Right forelimb (tissue), 1 donor: ENCODE results near the gene ITFG1.

Experiments
- DNase-seq: peaks from one replicate; pipeline ENCODE4 v3.0.0-alpha.2; 2018

Gene ITFG1

DNA sequence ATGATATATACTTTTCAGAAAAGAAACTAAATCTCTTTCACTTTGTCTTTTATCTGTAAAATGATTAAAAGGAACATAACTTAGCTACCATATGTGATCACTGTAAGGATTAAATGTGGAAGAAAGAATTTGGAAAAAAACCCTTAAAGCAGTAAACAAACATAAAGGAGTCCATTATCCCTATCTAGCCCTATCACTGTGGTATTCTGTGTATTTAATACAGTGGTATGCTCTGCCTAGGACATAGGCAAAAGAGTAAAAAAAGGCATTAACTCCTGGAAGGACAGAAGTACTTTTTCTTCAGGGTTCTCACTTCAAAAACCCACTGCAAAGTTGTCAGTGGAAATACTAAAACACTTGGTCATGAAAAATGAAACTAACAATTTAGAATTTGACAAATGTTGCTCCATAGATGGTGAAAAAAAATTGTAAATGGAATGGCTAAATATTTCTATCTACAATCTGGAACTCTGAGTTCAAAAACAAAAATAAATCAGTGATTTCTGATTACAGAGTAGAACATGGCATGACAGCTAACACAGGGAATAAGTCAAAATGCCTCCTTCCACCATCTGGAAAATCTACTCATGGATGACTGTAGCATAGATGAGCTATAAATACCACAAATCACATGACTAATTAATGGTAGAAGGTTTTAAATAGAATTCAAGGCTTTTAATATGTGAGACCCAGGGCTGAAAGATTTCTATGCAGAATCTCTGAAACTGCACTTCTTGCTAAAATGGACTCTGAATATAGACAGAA, 140.1 kb downstream of the ITFG1 start:
- DNase-seq, result no peak

DNA sequence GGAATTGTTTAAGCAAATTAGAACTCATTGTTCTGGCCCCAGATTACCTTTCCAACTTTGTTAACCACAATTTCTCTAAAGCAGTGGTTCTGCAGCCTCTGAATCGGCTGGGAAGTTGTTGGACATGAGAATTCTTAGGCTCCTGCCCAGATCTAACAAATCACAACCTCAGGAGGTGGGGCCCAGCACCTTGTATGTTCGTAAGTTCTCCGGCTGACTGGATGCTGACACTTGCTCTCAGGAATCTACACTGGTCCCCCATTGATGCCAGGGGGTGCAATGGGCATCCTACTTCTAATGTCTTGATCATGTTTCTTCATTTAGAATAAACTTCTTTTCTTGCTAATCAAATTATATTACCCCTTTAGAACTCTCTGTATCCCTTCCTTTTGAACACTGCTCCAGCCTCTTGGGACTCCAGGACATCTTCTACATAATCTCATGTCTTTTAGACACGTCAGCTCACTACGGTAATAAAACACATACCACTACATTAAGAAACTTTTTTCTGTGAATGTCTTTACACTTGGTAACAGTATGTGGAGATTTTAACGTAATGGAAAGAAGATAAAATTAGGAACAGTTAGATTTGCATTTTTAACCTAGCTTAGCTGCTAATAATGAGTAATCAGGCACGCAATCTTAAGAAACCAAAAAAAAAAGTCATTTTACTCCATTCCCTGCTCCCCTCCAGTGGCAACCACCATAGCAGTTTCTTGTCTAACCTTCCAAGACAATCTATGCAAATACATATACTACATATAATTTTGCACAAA, 143.2 kb downstream of the ITFG1 start:
- DNase-seq, result no peak

DNA sequence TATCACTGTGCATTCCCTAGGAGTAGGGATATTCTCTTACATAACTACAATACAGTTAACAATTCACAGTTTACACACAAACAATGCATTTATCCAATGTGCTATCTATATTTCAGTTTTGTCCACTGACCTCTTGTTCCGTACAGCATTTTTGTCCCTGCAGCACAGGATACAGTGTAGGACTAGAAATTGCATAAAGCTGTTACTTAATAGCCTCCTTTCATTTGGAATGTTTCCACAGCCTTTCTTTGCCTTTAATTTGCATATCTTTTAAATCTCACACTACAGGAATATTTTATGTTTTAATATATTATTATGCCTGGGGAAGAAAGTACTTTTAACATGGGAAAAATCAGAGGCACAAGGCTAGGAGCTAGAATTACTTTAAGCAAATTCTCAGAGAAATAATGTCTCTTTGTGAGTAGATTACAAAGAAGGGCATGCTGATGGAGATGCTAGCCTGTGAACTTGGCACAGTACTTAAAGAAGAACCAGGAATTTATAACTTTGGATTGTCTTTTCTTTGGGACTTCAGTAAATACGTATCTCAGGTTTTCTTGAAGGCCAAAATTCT, 144.3 kb downstream of the ITFG1 start:
- no peak for DNase-seq

DNA sequence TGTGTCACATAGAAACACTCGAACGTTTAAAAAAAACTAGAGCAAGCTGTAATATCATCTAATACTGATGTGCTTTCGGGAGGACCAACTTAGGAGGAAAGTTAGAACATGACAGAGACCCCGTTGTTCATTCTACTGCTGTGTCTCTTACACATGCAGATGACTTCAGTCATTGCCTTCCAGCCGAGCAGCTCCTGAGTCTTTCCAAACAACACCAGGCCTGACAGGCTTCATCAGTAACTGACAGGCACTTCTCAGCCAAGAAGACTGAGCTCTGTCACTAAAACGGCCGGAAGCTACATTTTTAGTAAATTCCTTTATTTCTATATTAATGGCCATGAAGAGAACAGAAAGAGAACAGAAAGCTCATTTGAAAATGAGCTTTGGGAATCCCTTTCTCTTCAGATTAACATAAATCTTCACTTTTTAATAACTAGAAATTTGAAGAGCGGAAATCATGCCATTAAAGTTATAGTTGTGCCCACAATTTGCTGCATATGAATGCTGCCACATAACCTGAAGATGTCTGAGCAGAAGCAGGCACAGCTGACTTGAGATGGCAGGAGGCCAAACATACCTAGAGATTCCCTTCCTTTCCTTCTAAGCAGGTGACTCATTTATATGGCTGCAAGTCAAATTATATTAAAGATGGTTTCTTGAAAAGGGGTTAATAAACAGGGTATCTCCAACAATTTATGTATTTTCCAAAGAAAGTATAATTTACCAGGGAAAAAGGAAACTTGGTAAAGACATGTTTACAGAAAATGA, 148.9 kb downstream of the ITFG1 start:
- DNase-seq, result no peak

DNA sequence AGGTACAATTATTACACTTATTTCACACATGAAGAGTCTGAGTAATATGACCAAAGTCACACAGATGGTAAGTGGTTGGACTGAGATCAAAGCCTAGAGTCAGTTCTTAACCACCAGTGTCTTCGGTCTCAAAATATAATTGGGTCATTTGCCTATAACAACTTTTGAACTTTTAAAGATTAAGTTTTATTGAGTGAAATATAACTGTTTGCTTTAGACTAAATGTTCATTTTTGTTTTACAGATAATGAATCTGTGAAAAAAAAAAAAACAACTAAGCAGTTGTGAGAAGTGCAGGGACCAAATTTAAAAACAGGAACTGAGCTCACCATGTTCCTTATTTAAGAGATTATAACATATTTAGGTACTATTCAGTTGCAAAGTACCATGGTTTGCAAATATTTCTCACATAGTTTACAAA, 150.1 kb downstream of the ITFG1 start:
- DNase-seq, result no peak

DNA sequence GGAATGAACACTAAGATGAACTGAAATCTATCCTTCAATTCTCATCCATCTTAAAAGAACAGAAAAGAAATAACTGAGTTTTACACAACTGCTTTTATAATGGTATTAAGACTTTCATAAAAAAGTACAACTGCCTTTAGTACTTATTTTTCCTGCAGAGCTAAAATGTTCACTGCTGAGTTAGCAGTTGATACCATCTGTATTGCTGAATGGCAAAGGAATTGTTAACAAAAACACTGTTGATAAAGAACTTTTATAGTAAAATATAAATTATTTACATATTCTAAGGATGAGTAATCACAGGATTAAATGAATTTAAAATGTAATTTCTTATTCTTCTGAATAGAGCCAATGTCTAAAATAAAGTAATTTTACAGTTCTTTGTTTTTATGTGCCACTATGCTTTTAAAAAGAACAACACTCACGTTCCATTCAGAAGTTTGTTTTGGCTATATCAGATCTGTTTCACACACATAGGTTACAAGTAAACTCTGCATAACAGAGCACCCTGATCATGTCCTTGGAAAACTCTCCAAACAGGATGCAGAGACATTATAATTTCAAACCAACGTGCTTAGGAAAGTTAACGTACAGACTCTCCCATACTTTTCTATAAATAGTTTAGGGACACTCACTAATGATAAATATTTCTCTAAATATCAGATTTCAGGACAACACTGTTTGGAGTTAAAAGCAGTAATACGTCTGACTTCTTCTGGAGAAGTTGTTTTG, 151.1 kb downstream of the ITFG1 start:
- no peak for DNase-seq

DNA sequence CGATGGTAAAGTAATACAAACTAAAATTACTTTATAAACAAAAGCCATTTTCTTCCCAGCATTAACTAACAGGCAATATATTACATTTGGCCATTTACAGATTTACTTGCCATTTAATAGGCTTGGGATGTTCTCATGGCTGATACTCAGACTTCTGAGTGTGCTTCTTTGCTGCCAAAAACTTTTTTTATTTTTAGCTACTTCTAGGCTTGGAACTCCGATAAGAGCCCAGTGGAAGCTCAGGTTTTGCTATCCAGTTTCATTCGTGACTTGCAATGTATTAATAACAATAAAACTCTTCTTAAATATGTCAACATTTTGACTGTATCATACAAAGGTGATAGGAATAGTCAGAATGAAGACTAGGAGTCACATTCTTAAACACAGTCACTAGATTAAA, 152.3 kb downstream of the ITFG1 start:
- no peak for DNase-seq

DNA sequence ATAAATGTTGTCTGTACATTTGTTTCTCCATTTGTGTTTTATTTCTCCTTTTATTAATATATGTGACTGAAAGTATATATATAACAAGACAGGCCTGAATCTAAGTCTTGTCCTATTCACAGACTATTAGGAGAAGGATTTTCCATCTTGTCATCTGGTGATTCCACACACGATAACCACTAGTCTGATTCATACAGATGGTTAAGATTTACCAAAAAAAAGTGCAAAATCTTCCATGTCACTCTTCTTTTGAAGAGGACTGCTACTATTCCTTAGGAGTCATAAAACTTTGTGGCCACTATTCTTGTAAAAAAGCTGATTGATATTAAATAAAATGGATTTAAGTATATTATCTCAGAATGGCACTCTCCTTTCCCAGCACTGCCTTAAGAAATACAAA, 156.3 kb downstream of the ITFG1 start:
- no peak for DNase-seq

DNA sequence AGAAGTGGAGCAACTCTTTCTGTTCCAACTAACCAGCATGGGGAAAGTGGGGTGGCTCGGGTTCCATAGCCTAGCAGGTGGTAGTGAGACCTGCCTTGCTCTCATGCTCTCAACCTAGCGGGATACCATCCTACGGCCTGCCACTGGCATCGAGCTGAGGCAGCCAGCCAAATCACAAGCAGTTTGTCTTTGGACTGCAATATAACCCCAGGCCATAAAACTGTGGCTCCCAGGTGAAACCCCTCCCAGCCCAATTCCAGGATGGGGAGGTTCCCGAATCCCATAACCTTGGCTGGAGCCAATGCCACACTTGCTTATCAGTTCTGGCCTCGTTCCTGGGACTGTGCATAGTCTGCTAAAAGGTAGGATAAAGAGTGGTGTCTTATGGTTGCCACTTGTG, 161.3 kb downstream of the ITFG1 start:
- DNase-seq, result no peak

DNA sequence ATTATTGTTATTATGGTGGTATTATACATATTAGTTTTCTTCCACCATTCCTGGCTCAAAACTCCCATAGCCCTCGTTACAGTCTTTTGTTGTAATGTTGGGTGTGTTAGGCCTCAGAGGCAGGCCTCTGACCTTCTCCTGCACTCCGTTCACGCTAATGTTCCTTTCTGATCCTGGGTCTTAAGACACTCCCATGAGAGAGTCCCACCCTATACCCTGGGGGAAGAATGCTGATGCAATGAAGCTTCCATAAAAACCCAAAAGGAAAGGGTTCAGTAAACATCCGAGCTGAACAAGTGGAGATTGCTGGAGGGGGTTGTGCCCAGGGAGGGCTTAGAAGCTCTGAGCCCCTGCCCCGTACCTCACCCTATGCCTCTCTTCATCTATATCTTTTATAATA, 175.9 kb downstream of the ITFG1 start:
- no peak for DNase-seq

DNA sequence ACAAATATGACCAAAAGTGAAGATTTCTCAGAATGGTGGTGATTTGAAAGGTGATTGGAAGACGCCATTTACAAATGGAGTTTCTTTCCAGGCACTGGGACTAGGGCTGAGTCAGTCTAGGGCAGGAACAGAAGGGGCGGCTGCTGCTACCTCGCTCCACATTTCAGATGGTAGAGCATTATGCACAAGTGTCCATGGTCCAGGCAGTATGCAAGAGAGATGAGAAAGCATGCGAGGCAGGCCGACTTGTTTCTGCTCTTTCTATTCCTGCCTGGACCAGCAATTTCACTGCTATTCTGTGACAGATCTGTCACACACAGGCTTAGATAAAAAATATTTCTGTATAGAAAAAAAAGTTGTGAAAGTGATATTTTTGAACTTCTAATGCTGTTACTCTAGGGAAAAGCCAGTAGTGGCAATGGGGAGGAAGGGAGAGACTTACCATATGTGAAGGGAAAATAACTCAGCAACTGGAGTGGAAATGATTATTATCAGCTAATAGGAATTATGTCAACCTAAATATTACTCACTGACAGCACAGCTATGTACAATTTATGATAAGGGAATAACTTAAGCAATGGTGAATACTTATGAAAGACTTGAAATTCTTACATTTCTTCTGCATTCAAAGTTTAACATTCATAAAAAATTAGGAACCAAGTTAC, 182.4 kb downstream of the ITFG1 start:
- DNase-seq, result no peak

DNA sequence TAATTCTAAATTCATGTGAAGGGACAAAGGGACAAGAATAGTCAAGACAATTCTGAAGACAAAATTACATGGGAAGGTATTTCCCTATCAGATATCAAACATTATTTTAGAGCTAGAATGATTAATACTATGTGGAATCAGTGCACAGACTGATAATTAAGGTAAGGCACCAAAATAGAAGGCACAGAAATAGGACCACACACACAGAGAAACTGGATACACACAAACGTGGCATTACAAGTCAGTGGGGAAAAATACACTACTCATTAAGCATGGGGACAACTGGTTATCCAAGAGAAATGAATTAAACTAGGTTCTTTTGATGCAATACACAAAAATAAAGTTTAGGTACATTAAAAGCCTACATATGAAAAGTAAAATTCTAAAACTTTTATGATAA, 184.3 kb downstream of the ITFG1 start:
- no peak for DNase-seq

DNA sequence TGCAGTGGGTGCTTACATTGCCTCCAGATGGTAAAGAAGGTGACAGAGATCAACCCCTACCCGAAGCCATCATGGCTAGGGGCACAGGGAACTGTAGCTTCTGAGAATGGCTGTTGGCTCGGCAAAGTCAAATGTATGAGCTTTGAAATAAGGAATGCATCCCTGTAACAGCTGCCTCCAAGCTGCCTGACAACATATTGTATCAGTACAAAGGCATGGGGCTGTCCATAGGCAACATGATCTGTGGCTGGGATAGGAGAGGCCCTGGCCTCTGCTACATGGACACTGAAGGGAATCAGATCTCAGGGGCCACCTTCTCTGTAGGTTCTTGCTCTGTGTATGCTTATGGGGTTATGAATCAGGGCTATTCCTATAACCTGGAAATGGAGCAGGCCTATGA, 197.9 kb downstream of the ITFG1 start:
- DNase-seq, result no peak

DNA sequence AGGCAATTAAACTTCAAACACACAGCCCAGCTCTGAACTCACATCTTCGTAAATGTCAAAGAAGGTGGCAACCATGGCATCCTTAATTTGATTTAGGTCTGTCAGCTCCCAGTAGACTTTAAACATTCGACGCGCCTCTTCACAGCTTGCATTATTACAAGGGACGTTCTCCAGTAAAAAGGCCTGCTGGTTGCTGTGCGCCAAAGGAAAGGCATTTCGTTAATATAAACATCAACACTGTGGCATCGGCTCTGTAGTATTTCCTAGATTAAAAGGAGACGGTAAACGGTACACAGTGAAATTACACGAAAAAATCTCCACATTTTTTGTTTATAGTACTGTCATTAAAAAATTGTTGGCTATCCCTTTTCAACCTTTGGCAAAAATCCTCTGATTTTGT, 200.4 kb downstream of the ITFG1 start:
- no peak for DNase-seq

DNA sequence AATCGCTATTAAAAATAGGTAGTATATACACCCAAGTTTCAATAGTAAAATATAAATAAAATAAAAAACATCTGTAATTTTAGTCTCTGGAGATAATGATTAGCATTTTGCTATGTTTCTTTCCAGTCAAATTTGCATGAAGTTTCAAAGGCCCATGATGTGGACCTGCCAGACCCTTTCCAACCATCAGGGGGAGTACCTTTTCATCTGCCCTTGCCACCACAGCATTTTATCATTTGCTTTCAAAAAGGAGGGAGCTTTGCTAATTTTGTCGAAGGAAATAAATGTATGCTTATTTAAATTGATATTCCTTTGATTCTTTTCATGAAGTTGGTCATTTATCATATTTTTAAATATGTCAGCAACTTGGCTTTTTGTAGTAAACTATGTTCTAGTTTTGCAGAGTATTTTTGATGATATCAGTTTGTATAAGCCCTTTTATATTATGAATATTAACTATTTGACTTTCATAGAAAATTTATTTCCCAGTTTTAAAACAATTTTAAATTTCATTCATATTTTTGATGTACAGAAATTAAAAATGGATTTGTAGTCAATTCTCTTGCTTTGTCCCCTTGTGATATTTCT, 201.9 kb downstream of the ITFG1 start:
- DNase-seq, result no peak

DNA sequence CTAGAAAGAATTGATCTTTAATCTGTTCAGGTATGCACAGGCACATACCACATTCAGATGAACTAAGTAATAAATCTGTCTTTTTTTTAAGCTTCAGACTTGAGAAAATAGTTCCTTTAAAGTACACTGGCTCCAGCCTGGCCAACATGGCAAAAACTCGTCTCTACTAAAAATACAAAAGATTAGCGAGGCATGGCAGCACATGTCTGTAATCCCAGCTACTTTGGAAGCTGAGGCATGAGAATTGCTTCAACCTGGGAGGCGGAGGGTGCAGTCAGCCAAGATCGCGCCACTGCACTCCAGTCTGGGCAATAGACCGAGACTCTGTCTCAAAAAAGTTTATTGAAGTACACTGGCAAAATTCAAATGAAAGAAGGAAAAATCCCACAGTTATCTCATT, 206.1 kb downstream of the ITFG1 start:
- no peak for DNase-seq

DNA sequence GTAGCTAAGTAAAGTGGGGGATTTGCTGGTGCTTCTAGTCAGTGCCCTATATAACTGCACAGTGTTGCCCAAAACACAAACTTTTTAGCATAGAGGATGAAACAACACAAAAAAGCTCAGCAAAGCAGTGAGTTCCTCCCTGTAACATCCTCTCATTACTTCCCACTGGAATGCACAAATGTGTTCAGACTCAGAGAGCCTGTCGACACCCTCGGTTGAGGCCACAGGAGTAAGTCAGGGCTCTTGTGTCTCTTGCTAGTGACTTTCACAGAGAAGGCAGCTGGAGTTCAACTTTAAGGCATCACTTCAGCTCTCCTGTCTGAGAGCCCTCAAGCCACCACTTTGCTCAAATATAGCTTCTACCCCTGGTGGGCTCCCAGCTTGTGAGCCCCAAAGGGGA, 209.9 kb downstream of the ITFG1 start:
- no peak for DNase-seq

DNA sequence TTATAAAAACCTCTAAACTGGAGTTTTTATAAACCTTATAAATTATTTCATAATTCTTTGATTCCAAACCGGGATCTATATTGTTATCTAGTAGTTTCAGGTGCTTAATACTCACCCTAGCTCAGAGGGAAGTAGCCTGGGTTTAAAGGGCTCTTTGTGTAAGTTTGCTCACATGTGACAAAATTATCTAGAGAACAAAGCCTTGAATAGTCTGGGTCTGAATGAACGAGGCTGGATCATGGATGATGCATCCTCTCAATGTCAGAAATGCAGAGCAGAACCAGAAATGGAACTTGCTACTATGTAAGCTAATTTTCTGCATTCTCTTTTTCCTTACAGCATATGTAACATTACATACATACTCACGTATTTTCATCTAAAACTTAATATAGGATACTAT, 213.2 kb downstream of the ITFG1 start:
- no peak for DNase-seq

DNA sequence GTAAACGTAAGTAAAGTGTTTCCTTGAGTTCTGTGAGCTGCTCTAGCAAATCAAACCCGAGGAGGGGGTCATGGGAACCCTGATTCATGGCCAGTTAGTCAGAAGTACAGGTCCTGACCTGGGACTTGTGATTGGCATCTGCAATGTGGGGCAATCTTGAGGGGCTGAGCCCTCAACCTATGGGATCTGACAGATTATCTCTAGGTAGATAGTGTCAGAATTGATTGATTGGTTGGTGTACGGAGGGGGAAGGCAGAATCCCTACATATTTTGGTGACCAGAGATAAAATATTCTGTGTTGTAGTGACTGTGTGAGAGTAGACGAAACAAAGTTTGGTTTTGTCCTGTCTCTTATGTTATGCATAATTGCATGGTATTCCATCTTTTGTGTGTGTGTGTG, 216.7 kb downstream of the ITFG1 start:
- no peak for DNase-seq

DNA sequence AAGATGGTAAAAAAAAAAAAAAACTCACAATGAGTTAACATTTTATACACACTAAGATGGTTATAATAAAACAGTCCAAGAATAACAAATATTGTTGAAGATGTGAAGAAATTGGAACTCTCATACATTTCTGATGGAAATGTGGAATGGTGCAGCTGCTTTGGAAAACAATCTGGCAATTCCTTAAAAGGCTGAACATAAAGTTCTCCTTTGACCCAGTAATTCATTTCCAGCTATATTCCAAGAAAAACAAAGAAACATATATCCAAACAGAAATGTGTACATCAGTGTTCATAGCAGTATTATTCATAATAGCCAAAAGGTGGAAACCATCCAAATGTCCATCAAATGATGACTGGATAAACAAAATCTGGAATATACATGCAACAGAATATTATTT, 219.8 kb downstream of the ITFG1 start:
- DNase-seq, result no peak

DNA sequence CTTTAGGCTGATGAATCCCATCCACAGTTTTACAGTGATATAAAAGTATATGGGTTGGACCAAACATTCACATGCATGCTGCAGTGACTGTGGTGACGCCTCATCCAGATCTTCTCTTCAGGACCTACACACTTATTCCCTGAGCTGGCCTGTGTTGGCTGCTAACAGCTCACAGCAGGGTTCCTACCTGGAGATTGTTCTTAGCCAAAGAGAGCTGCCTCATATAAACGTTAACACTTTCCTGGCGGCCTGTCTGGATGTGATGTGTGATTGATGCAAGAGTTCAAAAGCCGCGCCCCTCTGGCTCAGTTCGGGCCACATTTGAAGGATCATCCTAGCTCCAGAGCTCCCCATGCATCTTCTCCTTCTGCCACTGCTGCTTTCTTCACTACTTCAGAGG, 224.1 kb downstream of the ITFG1 start:
- DNase-seq, result no peak

DNA sequence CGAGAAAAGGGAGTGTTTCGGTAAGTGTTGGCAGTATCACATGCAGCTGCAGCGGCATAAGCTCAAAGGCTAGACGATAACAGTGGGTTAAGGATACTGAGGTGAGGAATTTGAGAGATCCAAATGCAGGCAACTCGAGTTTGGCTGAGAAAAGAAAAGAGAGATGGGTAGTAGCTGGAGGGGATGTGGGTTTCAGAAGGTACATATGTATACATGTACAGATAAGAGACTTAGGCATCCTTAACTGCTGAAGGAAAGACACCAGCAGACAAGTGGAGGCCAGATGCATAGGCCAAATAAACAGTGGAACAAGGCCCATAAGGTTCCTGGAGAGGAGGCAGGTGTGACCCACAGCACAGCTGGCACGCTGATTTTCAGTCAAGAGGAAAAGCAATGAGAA, 230.6 kb downstream of the ITFG1 start:
- no peak for DNase-seq
